ENCODE results near the gene SULT1B1.

The SULT1B1 gene

GRCh38 chr4:69749771-69750170 lies 10.6 kb downstream of the SULT1B1 start:
- no peak for ATAC-seq
- no peak for DNase-seq

- DNase-seq (no peak), ATAC-seq (no peak)
Observed at GRCh38 chr4:69748173-69748572, 12.2 kb downstream of the SULT1B1 start.

GRCh38 chr4:69744157-69744478 lies 16.3 kb downstream of the SULT1B1 start:
- ATAC-seq: no peak

GRCh38 chr4:69743476-69744156 lies 16.8 kb downstream of the SULT1B1 start:
- ATAC-seq (no peak), DNase-seq (no peak)

More at GRCh38 chr4:69744157-69744478, 16.3 kb downstream of the SULT1B1 start:
- DNase-seq: no peak

- no peak for DNase-seq
- ATAC-seq: no peak
Observed at GRCh38 chr4:69742596-69742995, 17.8 kb downstream of the SULT1B1 start.

- DNase-seq (no peak), ATAC-seq (no peak)
Observed at GRCh38 chr4:69738872-69739271, 21.5 kb downstream of the SULT1B1 start.

- no peak for ATAC-seq
Observed at GRCh38 chr4:69735119-69735518, 25.3 kb downstream of the SULT1B1 start.

GRCh38 chr4:69731847-69732246 lies 28.6 kb downstream of the SULT1B1 start:
- DNase-seq: no peak
- no peak for ATAC-seq

More at GRCh38 chr4:69735119-69735518, 25.3 kb downstream of the SULT1B1 start:
- DNase-seq: no peak

GRCh38 chr4:69731241-69731640 lies 29.2 kb downstream of the SULT1B1 start:
- ATAC-seq (no peak), DNase-seq (no peak)

- no peak for ATAC-seq
- DNase-seq: no peak
Observed at GRCh38 chr4:69730002-69730401, 30.4 kb downstream of the SULT1B1 start.

GRCh38 chr4:69727926-69728325 lies 32.5 kb downstream of the SULT1B1 start:
- ATAC-seq (no peak), DNase-seq (no peak)

GRCh38 chr4:69727426-69727825 lies 33.0 kb downstream of the SULT1B1 start:
- ATAC-seq: no peak
- DNase-seq: no peak

GRCh38 chr4:69726971-69727370 lies 33.4 kb downstream of the SULT1B1 start:
- ATAC-seq: no peak

GRCh38 chr4:69718396-69719271 lies 41.8 kb downstream of the SULT1B1 start:
- ATAC-seq: no peak
- DNase-seq: no peak

More at GRCh38 chr4:69726971-69727370, 33.4 kb downstream of the SULT1B1 start:
- DNase-seq: no peak

- DNase-seq: no peak
- no peak for ATAC-seq
Observed at GRCh38 chr4:69717778-69718177, 42.6 kb downstream of the SULT1B1 start.

- ATAC-seq (no peak), DNase-seq (no peak)
Observed at GRCh38 chr4:69716654-69717053, 43.8 kb downstream of the SULT1B1 start.

- no peak for DNase-seq
- no peak for ATAC-seq
Observed at GRCh38 chr4:69714086-69714485, 46.3 kb downstream of the SULT1B1 start.

GRCh38 chr4:69713593-69713992 lies 46.8 kb downstream of the SULT1B1 start:
- no peak for DNase-seq
- ATAC-seq: no peak

GRCh38 chr4:69710580-69710979 lies 49.8 kb downstream of the SULT1B1 start:
- DNase-seq (no peak), ATAC-seq (no peak)

GRCh38 chr4:69708211-69708610 lies 52.2 kb downstream of the SULT1B1 start:
- DNase-seq: no peak
- no peak for ATAC-seq

GRCh38 chr4:69707807-69708206 lies 52.6 kb downstream of the SULT1B1 start:
- ATAC-seq: no peak
- DNase-seq: no peak

- DNase-seq (no peak), ATAC-seq (no peak)
Observed at GRCh38 chr4:69702201-69702600, 58.2 kb downstream of the SULT1B1 start.

- DNase-seq (no peak), ATAC-seq (no peak)
Observed at GRCh38 chr4:69701696-69702095, 58.7 kb downstream of the SULT1B1 start.
